HG02938 (cell line): ENCODE data around the gene RAB7B.

ENCODE experiments used
- ATAC-seq: cut with Tn5 transposase; IDR thresholded peaks from one replicate; pipeline ENCODE4 v1.9.1; 2021; ENCODE audit warnings: mild to moderate bottlenecking, moderate library complexity; ENCODE audit not compliant: unreplicated experiment

RAB7B gene

GRCh38 chr1:205950826-205951549 lies 52.2 kb downstream of the RAB7B start:
- no peak for ATAC-seq

- no peak for ATAC-seq
Measured at GRCh38 chr1:205950280-205950679, 52.9 kb downstream of the RAB7B start.

GRCh38 chr1:205949753-205950152 lies 53.4 kb downstream of the RAB7B start:
- ATAC-seq, result no peak

GRCh38 chr1:205948886-205949285 lies 54.3 kb downstream of the RAB7B start:
- ATAC-seq, result no peak

- ATAC-seq, result no peak
Measured at GRCh38 chr1:205948039-205948438, 55.2 kb downstream of the RAB7B start.

GRCh38 chr1:205947024-205947423 lies 56.2 kb downstream of the RAB7B start:
- no peak for ATAC-seq

- no peak for ATAC-seq
Measured at GRCh38 chr1:205945069-205945468, 58.1 kb downstream of the RAB7B start.

- ATAC-seq, result no peak
Measured at GRCh38 chr1:205944525-205944924, 58.7 kb downstream of the RAB7B start.

GRCh38 chr1:205943245-205943644 lies 60.0 kb downstream of the RAB7B start, which contains the start of gene SLC26A9:
SLC26A9 (minus strand) TSS chr1:205943456; CDS start chr1:205935820, 7,636 bp downstream.
- ATAC-seq, result no peak

GRCh38 chr1:205942631-205943159 lies 60.5 kb downstream of the RAB7B start:
- ATAC-seq, result no peak

- ATAC-seq, result no peak
Measured at GRCh38 chr1:205940710-205941109, 62.5 kb downstream of the RAB7B start.

- ATAC-seq, result no peak
Measured at GRCh38 chr1:205939690-205940330, 63.4 kb downstream of the RAB7B start.

- ATAC-seq, result no peak
Measured at GRCh38 chr1:205938682-205939081, 64.5 kb downstream of the RAB7B start.

GRCh38 chr1:205936846-205937586 lies 66.2 kb downstream of the RAB7B start:
- ATAC-seq, result no peak

GRCh38 chr1:205936311-205936710 lies 66.9 kb downstream of the RAB7B start:
- ATAC-seq, result no peak

- no peak for ATAC-seq
Measured at GRCh38 chr1:205935869-205936268, 67.3 kb downstream of the RAB7B start.

GRCh38 chr1:205934788-205935187 lies 68.4 kb downstream of the RAB7B start:
- ATAC-seq, result no peak

GRCh38 chr1:205933671-205934618 lies 69.2 kb downstream of the RAB7B start:
- ATAC-seq, result no peak

- ATAC-seq, result no peak
Measured at GRCh38 chr1:205932776-205933175, 70.4 kb downstream of the RAB7B start.

GRCh38 chr1:205930799-205931281 lies 72.4 kb downstream of the RAB7B start:
- ATAC-seq, result no peak
